GM21737 (cell line): ENCODE measurements around the gene BUB3.

Experiments
- ATAC-seq: cut with Tn5 transposase; IDR thresholded peaks from one replicate; pipeline ENCODE4 v1.9.1; 2021; ENCODE audit warnings: mild to moderate bottlenecking, moderate library complexity; ENCODE audit not compliant: unreplicated experiment

Gene BUB3

GRCh38 chr10:123154092-123154710, at the start of gene BUB3:
Gene BUB3 (plus strand): TSS chr10:123154402. CDS start chr10:123154918, 516 bp downstream.
- ATAC-seq = peak; percentile 89

- no peak for ATAC-seq
These were observed 44.7 kb upstream of the BUB3 start for GRCh38 chr10:123109466-123109865.

- no peak for ATAC-seq
These were observed 36.4 kb upstream of the BUB3 start for GRCh38 chr10:123117644-123118417.

GRCh38 chr10:123119081-123119480, 35.1 kb upstream of the BUB3 start:
- no peak for ATAC-seq

GRCh38 chr10:123126246-123126645, 28.0 kb upstream of the BUB3 start:
- ATAC-seq = no peak

GRCh38 chr10:123129618-123130271, 24.5 kb upstream of the BUB3 start:
- no peak for ATAC-seq

- ATAC-seq = peak; percentile 55
These were observed 21.4 kb upstream of the BUB3 start for GRCh38 chr10:123132576-123133477.

- no peak for ATAC-seq
These were observed 20.5 kb upstream of the BUB3 start for GRCh38 chr10:123133541-123134342.

- no peak for ATAC-seq
These were observed 19.8 kb upstream of the BUB3 start for GRCh38 chr10:123134343-123134914.

- ATAC-seq = no peak
These were observed 19.2 kb upstream of the BUB3 start for GRCh38 chr10:123134915-123135414.

GRCh38 chr10:123135415-123136141, 18.6 kb upstream of the BUB3 start, which contains the start of gene HMX3:
Gene HMX3 (plus strand): TSS chr10:123135970. CDS start chr10:123136051, 81 bp downstream.
- no peak for ATAC-seq

GRCh38 chr10:123136221-123136805, 17.9 kb upstream of the BUB3 start:
- no peak for ATAC-seq

GRCh38 chr10:123136806-123137642, 17.2 kb upstream of the BUB3 start:
- no peak for ATAC-seq

GRCh38 chr10:123139165-123139520, 15.1 kb upstream of the BUB3 start:
- ATAC-seq = no peak

- no peak for ATAC-seq
These were observed 14.6 kb upstream of the BUB3 start for GRCh38 chr10:123139521-123140163.

- no peak for ATAC-seq
These were observed 13.8 kb upstream of the BUB3 start for GRCh38 chr10:123140164-123140982.
